Liver (tissue), 9 donors: ENCODE data around the gene ERN1. TPM values are rescaled to one million over a fixed set of nuclear protein-coding genes. Genes with fewer than 3 reads are reported as not detected.

Experiments
- DNase-seq: peaks from one replicate; pipeline ENCODE4 v3.0.0-alpha.2; 2017; ENCODE audit warnings: low spot score
- H3K27ac ChIP-seq, 2 donors: one replicate each; pipeline ENCODE4 v1.7.0; 2013; ENCODE audit warnings: inconsistent platforms in 2 of 2, low read length in 2 of 2, control low read depth in 1 of 2, low read depth in 1 of 2, mild to moderate bottlenecking in 1 of 2
- H3K27me3 ChIP-seq, 4 donors: one replicate each; pipeline versions ENCODE4 v1.6.1 to v1.7.0; 2013; ENCODE audit warnings: low read length in 3 of 4, inconsistent platforms in 1 of 4, mild to moderate bottlenecking in 1 of 4, moderate library complexity in 1 of 4; ENCODE audit not compliant: control insufficient read depth in 4 of 4, insufficient read depth in 4 of 4
- H3K36me3 ChIP-seq, 4 donors: one replicate each; pipeline versions ENCODE4 v1.6.1 to v1.7.0; 2013; ENCODE audit warnings: low read length in 3 of 4, mild to moderate bottlenecking in 3 of 4, low read depth in 1 of 4, moderate library complexity in 1 of 4; ENCODE audit not compliant: control insufficient read depth in 4 of 4, insufficient read depth in 3 of 4
- H3K4me1 ChIP-seq, 4 donors: one replicate each; pipeline versions ENCODE4 v1.6.1 to v1.7.0; 2013; ENCODE audit warnings: low read length in 3 of 4, mild to moderate bottlenecking in 3 of 4, moderate library complexity in 1 of 4; ENCODE audit not compliant: control insufficient read depth in 4 of 4, insufficient read depth in 4 of 4
- H3K4me3 ChIP-seq, 3 donors: one replicate each; pipeline versions ENCODE4 v1.6.1 to v1.7.0; 2013; ENCODE audit warnings: low read length in 3 of 3, control low read depth in 1 of 3, low read depth in 1 of 3, mild to moderate bottlenecking in 1 of 3
- H3K9ac ChIP-seq, 2 donors: one replicate each; pipeline ENCODE4 v1.7.0; 2013; ENCODE audit warnings: low read length in 2 of 2, mild to moderate bottlenecking in 2 of 2, moderate library complexity in 2 of 2, control low read depth in 1 of 2, low read depth in 1 of 2
- H3K9me3 ChIP-seq, 4 donors: one replicate each; pipeline versions ENCODE4 v1.6.1 to v1.7.0; 2013; ENCODE audit warnings: low read length in 3 of 4; ENCODE audit not compliant: control insufficient read depth in 4 of 4
- ATF3 ChIP-seq: IDR thresholded peaks from 2 replicates; pipeline ENCODE4 v1.6.1; 2016; ENCODE audit warnings: antibody characterized with exemption
- CTCF ChIP-seq: fragments of 150-350 bp; IDR thresholded peaks from 2 replicates; pipeline ENCODE4 v1.5.1; 2017; ENCODE audit warnings: improper control_type of control experiment, low read depth, low read length; ENCODE audit not compliant: missing input control
- FOXA1 ChIP-seq: IDR thresholded peaks from 2 replicates; pipeline ENCODE4 v1.6.1; 2016; ENCODE audit warnings: antibody characterized with exemption
- FOXA2 ChIP-seq: IDR thresholded peaks from 2 replicates; pipeline ENCODE4 v1.6.1; 2016; ENCODE audit warnings: antibody characterized with exemption
- GABPA ChIP-seq, 2 donors: IDR thresholded peaks in 1 of 2; conservative IDR thresholded peaks in 1 of 2; 2 replicates each; pipeline ENCODE4 v1.6.1; 2016; ENCODE audit warnings: antibody characterized with exemption in 2 of 2, mild to moderate bottlenecking in 1 of 2, moderate library complexity in 1 of 2
- HNF4G ChIP-seq: IDR thresholded peaks from 2 replicates; pipeline ENCODE4 v1.6.1; 2016; ENCODE audit warnings: antibody characterized with exemption
- JUND ChIP-seq, 2 donors: IDR thresholded peaks; 2 replicates each; pipeline ENCODE4 v1.6.1; 2016; ENCODE audit warnings: antibody characterized with exemption in 2 of 2
- MAX ChIP-seq: IDR thresholded peaks from 2 replicates; pipeline ENCODE4 v1.6.1; 2016; ENCODE audit warnings: antibody characterized with exemption
- NR2F2 ChIP-seq: IDR thresholded peaks from 2 replicates; pipeline ENCODE4 v1.6.1; 2016; ENCODE audit warnings: antibody characterized with exemption
- RAD21 ChIP-seq, 2 donors: IDR thresholded peaks; 2 replicates each; pipeline ENCODE4 v1.6.1; 2016; ENCODE audit warnings: antibody characterized with exemption in 2 of 2, mild to moderate bottlenecking in 2 of 2
- REST ChIP-seq: IDR thresholded peaks from 2 replicates; pipeline ENCODE4 v1.6.1; 2016; ENCODE audit warnings: antibody characterized with exemption, mild to moderate bottlenecking
- RXRA ChIP-seq, 2 donors: IDR thresholded peaks; 2 replicates each; pipeline ENCODE4 v1.6.1; 2017 to 2018; ENCODE audit warnings: antibody characterized with exemption in 2 of 2, mild to moderate bottlenecking in 1 of 2
- SP1 ChIP-seq: IDR thresholded peaks from 2 replicates; pipeline ENCODE4 v1.6.1; 2018; ENCODE audit warnings: antibody characterized with exemption, mild to moderate bottlenecking
- TAF1 ChIP-seq: conservative IDR thresholded peaks from 2 replicates; pipeline ENCODE4 v1.6.1; 2016; ENCODE audit warnings: antibody characterized with exemption, mild to moderate bottlenecking
- YY1 ChIP-seq: IDR thresholded peaks from 2 replicates; pipeline ENCODE4 v1.6.1; 2016; ENCODE audit warnings: antibody characterized with exemption, mild to moderate bottlenecking
- ZBTB33 ChIP-seq: IDR thresholded peaks from 2 replicates; pipeline ENCODE4 v1.6.1; 2016; ENCODE audit warnings: antibody characterized with exemption
- WGBS: extraction: QIAGEN DNeasy Blood & Tissue Kit; methylation state at CpG from one replicate; pipeline ENCODE4 v1.1.7; 2013; 5-methylcytosine and 5-hydroxymethylcytosine counted together
- polyA plus RNA-seq, 2 donors: library from polyadenylated mRNA; stranded (reverse) in 1 of 2; unstranded in 1 of 2; fragments of 200-250 nt in 1 of 2; fragments of >200 nt in 1 of 2; fragmentation: Nextera tagmentation in 1 of 2; extraction: Ambion mirVana in 1 of 2; gene quantifications; one replicate each; pipeline versions ENCODE4 v1.2.1 to v1.2.3, GENCODE V29; 2013 to 2015
- total RNA-seq, 2 donors: library from RNA; depleted of rRNA; stranded (reverse); fragments of >200 nt; gene quantifications; one replicate each; pipeline ENCODE4 v1.2.3, GENCODE V29; 2014
- donor health status: healthy.
- donor health status: healthy.
- donor health status: healthy.
- donor health status: healthy.
- donor health status: healthy.

Gene ERN1
- total and polyA plus RNA-seq, 4 donors = 6.3 to 35.1 (median 14.9) TPM

GRCh38 chr17:64133546-64134215, 3.7 kb upstream of the ERN1 start:
- Histone ChIP-seq H3K27me3 (no peaks in the 10 kb centered on the region), H3K36me3 (no peaks in the 10 kb centered on the region), H3K9me3 (no peaks in the 10 kb centered on the region), H3K9ac (peak overlapping the region in 1 of 2 donors; percentile 72), H3K4me1 (peaks cover 4 to 18% (median 13%) of the 10 kb centered on the region in 4 donors), H3K4me3 (no peak overlapping the region), H3K27ac (peak overlapping the region; percentile 65 to 83)
- no peak for DNase-seq
- WGBS = 41% methylated on average over 8 of the region's 8 CpGs
- TF ChIP-seq RXRA (IDR thresholded peaks at IDR 0.05) (no peak), SP1 (no peak), YY1 (no peak), REST (no peak), FOXA1 (no peak), NR2F2 (no peak), CTCF (peak; percentile 76), MAX (no peak), GABPA (IDR thresholded peaks at IDR 0.05 in 1 of 2, conservative IDR thresholded peaks at IDR 0.05 in 1 of 2) (peak in 1 of 2 donors; percentile 7), ATF3 (no peak), TAF1 (no peak), HNF4G (no peak), FOXA2 (no peak), ZBTB33 (no peak), JUND (IDR thresholded peaks at IDR 0.05) (no peak), RAD21 (IDR thresholded peaks at IDR 0.05) (peak; percentile 97)
